K562 (cell line): ENCODE measurements around the gene CSTPP1. TPM values are rescaled to one million over a fixed set of nuclear protein-coding genes. Genes with fewer than 3 reads are reported as not detected.

ENCODE experiments used
- ERF ChIP-seq: fragments of 450-650 bp; formaldehyde crosslinking; IDR thresholded peaks from 2 replicates; pipeline ENCODE4 v1.4.0; 2020; ENCODE audit warnings: mild to moderate bottlenecking, mixed read lengths
- FUS ChIP-seq: fragments of 200-400 bp; formaldehyde crosslinking; optimal IDR thresholded peaks from 2 replicates; pipeline ENCODE3; 2017; ENCODE audit warnings: low read depth, low read length
- ZBTB33 ChIP-seq: sonication (generic); formaldehyde crosslinking; IDR thresholded peaks from 2 replicates; pipeline ENCODE4 v1.8.1; 2023; ENCODE audit warnings: mild to moderate bottlenecking, missing genetic modification reagents
- ZNF407 ChIP-seq: fragments of 450-650 bp; IDR thresholded peaks from 2 replicates; pipeline ENCODE4 v1.6.1; 2016; ENCODE audit warnings: low read depth
- ZNF695 ChIP-seq: fragments of 450-650 bp; formaldehyde crosslinking; IDR thresholded peaks from 2 replicates; pipeline ENCODE4 v1.4.0; 2020; ENCODE audit warnings: mild to moderate bottlenecking, moderate library complexity
- ZNF76 ChIP-seq: fragments of 250-450 bp; sonication (Bioruptor Pico); IDR thresholded peaks from 2 replicates; pipeline ENCODE4 v1.4.0; 2020; ENCODE audit warnings: mild to moderate bottlenecking, moderate library complexity, borderline replicate concordance
- polyA plus RNA-seq, 8 experiments: library from polyadenylated mRNA; depleted of rRNA in 4 of 8; stranded (reverse) in 5 of 8; unstranded in 3 of 8; fragments of >200 nt; fragmentation: Nextera tagmentation in 2 of 8; fragmentation: Illumina TruSeq in 1 of 8; extraction: Ambion mirVana in 2 of 8; extraction: Trizol in 1 of 8; gene quantifications; 2 replicates each; pipeline versions ENCODE4 v1.2.1 to v1.2.3, GENCODE V29; 2011 to 2014; ENCODE audit warnings: inconsistent platforms in 1 of 8, missing spikeins in 1 of 8
- total RNA-seq, 7 experiments: library from RNA; depleted of rRNA in 6 of 7; stranded (reverse); fragments of >200 nt in 6 of 7; fragmentation: Illumina TruSeq in 2 of 7; extraction: Trizol in 2 of 7; gene quantifications; 2 replicates each; pipeline versions ENCODE4 v1.2.1 to v1.2.3, GENCODE V29; 2011 to 2021; ENCODE audit warnings: low replicate concordance in 1 of 7

CSTPP1 gene
- total and polyA plus RNA-seq, 9 of the 15 experiments (the other 6 are each of a cell fraction or from before 2014, with no cell fraction given), result 6.5 to 17.8 (median 9.2) TPM

DNA sequence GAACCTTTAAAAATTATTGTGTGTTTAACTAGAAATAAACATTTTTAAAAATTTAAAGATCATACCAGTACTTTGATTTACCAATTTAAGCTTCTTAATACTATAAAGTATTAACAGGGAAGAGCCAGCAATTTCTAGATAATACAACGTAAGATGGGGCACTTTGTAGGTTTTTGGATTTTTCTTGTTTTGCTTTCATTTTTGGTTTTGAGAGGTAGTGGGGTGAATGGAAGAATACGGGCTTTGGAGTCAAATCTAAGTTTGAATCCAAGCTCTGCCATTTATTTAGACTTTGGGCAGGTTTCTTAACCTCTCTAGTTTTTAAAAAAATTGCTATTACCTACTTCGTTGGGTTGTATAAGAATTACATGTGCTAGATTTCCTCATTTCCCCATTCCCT lies 44.9 kb downstream of the CSTPP1 start (continued):
- TF ChIP-seq ZBTB33 (CRISPR knock-in tag) (no peak), ZNF407 (no peak), FUS (no peak), ZNF76 (CRISPR knock-in tag) (no peak), ERF (CRISPR knock-in tag) (no peak), ZNF695 (CRISPR knock-in tag) (no peak)
